Measurements from ENCODE around the gene AKT3.
"Not testable (repeated sequence)": the region's sequence is repeated elsewhere in the genome, so short reads cannot be mapped to it uniquely, and the experiment has no call there.

Gene AKT3

DNA sequence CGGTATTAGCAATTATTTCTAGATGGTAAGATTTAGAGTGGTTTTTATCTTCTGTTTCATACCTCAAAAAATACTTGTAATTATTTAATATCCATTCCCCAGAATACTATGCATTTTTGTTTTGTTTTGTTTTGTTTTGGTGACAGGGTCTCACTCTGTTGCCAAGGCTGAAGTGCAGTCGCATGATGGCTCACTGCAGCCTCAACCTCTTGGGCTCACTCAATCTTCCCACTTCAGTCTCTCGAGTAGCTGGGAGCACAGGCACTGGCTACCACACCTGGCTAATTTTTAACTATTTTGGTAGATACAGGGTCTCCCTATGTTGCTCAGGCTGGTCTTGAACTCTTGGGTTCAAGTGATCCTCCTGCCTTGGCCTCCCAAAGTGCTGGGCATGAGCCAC is 252.7 kb downstream of the AKT3 start:
- DNase-seq = no peak

DNA sequence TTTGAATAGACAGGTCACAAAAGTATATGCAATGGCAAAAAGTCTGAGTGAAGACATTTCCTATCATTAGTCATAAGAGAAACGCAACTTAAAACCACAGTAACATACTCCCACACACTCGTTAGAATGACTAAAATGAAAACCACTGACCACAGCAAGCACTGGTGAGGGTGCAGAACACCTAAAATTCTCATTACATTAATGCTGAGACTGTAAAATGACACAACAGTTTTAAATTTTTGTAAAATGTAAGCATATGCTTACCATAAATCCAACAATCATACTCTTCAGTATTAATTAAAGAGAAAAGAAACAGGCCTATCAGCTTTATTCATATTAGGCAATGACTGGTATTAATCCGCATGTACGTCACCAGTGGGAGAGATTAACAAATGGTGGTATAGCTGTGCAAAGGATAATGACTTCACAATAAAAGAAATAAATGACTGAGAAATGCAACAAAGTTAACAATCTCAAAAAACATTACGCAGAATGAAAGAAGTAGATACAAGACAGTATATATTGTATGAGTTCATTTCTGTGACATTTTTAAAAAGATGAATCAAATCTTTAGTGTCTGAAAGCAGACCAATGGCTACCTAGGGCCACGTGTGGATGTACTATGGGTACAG is 253.5 kb downstream of the AKT3 start:
- DNase-seq = peak; percentile 11
- peak; percentile 77 for ATAC-seq

More for the DNA sequence above, 252.7 kb downstream of the AKT3 start:
- no peak for ATAC-seq

DNA sequence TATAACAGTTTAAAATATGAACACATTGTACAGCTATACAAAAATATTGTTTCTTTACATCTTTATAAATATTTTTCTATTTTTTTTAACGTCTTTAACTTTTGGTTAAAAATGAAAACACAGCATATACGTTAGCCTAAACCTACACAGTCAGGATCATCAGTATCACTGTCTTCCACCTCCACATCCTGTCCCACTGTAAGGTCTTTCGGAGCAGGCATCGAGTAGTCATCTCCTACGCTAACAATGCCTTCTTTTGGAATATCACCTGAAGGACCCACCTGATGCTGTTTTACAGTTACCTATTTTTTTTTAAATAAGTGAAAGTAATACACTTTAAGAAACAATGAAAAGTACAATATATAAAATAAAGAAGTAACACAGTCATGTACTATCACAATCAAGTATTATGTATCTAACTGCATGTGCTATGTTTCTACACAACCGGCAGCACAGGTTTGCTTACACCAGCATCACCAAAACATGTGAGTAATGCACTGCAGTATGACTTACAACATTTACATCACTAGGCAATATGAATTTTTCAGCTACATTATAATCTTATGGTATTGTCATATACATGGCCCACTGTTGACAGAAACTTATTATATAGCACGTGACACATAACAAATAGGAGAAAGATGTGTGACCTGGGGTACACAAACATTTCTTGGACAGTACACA is 254.4 kb downstream of the AKT3 start:
- no peak for DNase-seq
- peak; percentile 44 for ATAC-seq

DNA sequence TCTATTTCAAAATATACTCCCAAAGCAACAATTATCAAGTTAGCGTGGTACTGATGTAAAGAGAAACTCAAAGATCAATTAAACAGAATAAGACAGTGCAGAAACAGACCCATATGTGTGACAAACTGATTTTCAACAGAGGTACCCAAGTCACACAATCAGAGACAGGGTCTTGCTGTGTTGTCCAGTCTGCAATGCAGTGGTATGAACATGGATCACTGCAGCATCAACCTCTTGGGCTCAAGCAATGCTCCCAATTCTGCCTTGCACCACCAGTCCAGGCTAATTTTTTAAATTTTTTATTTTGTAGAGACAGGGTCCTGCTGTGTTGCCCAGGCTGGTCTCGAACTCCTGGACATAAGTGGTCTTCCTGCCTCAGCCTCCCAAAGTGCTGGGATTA is 255.6 kb downstream of the AKT3 start:
- ATAC-seq (no peak), DNase-seq (no peak)

DNA sequence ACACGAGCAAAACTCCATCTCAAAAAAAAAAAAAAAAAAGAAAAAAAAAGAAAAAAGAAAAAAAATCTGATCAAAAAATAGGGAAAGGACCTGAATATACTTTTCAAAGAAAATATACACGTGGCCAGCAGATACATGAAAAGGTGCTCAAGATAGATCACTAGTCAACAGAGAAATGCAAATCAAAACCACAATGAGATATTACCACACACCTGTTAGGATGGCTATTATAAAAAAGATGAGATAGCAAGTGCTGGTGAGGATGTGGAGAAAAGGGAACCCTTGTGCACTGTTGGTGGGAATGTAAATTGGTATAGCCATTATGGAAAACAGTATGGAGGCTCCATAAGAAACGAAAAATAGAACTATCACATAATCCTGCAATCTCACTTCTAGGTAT is 260.8 kb downstream of the AKT3 start:
- ATAC-seq, DNase-seq: not testable (repeated sequence)

DNA sequence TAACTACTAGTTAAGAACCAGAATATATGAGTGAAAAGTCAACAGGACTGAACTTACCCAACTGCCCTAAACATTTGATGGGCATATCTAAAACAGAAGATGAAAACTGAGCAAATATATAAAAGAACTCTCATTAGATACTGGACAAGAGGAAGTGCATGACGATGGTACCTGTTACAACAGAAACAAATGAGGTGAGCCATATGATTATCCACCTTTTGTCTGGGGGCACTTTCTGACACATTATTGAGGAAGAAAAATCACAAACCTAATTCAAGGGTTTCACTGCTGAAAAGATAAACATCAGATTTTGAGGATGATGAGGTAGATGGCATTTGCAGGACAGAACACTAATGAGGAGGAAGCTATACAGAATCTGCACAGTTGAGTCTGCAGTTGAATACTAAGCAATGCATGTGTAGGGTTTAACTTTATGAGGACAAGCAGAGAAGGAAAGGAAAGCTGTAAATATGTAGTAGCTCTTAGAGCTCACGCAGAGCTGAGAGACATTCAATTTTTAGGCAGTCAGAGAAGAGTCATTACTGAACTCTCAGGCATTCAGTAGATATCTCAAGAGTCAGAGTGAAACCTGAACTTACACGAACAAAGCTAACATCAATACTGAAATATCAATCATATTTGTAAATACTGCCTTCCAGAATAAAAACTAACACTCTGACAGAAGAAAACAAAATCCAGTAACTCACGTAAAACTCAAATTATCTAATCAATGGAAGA is 262.1 kb downstream of the AKT3 start:
- ATAC-seq (peak; percentile 59), DNase-seq (no peak)

DNA sequence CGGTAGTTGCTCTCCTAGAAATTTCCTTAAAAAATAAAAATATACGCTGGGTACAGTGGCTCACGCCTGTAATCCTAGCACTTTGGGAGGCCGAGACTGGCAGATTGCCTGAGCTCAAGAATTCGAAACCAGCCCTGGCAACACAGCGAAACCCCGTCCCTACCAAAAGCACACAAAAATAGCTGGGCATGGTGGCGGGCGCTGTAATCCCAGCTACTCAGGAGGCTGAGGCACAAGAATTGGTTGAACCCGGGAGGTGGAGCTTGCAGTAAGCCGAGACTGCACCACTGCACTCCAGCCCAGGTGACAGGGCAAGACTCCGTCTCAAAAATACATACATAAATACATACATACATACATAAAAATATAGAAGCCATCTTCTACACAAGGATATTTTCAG is 262.8 kb downstream of the AKT3 start:
- no peak for ATAC-seq
- DNase-seq = no peak

DNA sequence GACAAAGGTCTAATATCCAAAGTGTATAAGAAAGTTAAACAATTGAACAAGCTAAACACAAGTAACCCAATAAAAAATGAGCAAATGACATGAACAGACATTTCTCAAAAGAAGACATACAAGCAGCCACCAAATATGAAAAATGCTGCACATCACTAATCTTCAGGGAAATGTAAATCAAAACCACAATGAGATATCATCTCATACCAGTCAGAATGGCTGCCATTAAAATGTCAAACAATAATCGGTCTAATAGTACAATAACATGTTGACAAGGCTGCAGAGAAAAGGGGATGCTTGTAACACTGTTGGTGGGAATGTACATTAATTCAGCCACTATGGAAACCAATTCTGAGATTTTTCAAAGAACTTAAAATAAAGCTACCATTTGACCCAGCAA is 264.1 kb downstream of the AKT3 start:
- DNase-seq = no peak
- ATAC-seq = no peak

DNA sequence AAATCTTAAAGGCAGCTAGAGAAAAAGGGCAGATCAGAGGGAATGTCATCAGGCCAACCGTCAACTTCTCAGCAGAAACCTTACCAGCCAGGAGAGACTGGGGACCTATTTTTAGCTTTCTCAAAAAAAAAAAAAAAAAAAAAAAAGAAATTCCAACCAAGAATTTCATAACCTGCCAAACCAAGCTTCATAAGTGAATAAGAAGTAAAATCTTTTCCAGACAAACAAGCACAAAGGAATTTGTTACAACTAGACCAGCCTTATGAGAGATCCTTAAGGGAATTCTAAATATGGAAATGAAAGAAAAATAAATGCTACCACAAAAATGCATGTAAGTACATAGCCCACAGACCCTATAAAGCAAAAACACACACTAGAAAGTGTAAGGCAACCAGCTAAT is 267.7 kb downstream of the AKT3 start:
- DNase-seq (no peak), ATAC-seq (no peak)

DNA sequence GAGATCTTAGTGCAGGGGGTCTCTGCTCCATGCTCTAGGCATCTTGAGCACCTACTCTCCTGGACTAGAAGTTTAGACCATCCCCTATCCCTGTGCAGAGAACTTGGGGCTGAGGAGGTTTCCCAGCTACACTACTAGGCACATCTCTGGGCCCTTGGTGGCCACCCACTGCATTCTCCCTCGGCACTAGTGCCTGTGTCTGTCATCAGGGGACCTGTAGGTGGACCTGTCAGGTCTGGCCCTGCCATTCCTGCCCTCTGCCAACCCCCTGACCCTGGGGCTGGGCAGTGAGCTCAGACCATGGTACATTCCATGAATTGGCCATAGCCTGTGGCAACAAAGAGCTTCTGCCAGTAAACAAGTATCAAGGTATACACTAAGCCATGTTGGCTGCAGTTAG is 269.1 kb downstream of the AKT3 start:
- DNase-seq (no peak), ATAC-seq (no peak)

DNA sequence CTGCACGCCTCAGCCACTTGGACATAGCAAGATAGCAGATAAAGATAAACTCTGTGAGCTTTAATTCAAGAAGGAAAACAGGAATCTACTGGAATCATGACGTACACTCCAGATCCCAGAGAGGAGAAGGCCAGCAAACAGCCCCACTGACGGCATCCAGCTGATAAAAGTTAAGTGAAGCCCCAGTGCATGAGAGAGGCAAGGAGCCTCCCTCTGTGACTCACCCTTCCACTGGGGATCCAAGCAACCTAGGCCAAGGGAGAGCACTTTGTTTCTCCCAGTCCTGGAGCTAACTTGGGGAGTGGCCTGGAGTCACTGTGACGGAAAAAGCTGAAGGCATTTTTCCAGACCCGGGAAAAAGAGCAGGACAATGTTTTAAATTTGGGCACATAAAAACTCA is 270.0 kb downstream of the AKT3 start:
- no peak for DNase-seq
- no peak for ATAC-seq

DNA sequence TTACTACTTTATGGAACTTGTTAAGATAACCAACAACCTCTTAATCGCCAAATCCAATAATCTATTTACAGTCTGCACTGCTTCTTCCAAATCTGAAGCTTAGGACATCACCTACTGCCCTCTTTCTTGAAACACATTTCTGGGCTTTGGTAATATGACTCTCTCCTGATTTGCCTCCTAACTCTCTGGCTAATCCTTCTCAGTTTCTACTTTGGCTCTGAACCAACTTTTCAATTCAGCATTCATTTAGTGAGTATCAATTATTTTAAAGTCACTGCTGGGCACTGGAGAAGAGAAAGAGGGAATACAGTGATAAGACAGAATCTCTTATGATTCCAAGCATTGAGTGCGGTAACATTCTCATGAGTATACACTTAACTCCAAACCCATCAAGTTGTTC is 275.0 kb downstream of the AKT3 start:
- no peak for ATAC-seq
- DNase-seq = no peak

DNA sequence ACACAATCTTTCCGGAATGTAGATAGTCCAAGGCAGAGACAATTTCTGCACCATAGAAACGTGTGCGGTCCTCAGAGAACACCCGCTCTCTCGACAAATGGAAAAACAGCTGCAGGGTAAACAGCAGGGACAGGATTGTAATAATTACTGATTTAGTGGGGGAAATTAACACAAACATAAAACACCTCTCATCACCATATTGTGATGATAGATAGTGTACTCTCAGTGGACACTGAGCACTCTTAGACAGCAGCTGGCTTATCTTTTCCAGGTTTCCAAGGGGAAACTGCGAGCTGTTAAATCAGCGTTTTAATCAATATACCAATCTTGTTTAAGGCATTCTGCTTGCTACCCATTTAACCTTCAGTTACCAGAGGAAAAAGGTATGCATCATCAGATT is 277.1 kb downstream of the AKT3 start:
- DNase-seq = no peak
- ATAC-seq = no peak

DNA sequence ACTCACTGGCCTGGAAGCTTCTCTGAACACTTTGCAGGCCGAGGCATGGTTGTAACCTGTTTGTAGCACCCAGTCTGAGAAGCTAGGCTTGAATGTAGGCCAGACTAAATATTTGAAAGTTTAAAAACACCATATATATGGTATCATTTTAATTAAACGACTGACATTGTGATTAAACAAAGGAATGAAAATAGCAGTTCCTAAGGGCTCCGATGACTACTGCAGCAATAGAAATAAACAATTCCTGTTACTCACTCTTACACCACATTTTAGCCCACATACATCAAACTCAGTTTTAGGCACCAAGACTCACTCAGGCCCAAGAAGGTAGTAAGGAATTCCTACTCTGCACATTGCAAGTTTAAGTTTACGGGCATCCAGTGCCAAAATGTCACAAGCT is 281.2 kb downstream of the AKT3 start:
- DNase-seq = no peak
- ATAC-seq = no peak

DNA sequence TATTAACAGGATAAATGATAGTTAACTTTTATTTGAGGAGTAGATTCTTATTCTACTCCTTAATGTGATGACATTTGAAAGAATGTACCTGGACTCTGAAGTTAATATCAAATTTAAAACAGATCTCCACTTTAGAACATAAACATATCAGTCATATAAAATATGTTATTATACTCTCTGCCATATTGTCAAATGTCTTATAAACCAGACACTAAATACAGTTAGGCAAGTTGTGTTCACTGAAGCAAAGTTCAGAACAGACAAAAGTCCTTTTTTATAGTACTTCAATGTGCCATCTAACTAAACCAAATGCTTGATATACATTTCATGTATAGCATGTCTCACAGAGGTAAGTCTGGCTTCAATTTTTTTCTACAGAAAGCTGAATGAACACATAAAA is 285.2 kb downstream of the AKT3 start:
- ATAC-seq = no peak
- DNase-seq = no peak

DNA sequence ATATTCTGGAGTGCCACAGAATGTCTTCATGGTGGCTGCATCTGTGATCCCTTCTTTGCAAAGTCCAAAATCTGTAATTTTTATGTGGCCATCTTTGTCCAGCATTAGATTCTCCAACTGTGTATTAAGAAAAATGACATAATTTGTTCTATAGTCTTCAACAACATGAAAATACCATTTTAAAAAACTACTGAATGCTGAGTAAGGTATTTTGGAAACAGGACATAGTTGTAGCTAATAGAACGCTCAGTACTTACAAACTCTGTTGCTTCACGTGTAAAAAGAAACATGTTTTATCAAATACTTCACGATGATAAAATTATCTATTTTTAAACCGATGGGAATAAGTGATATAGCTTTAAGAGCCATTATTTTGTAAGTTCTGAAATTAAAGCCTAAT is 286.3 kb downstream of the AKT3 start:
- ATAC-seq (no peak), DNase-seq (no peak)

DNA sequence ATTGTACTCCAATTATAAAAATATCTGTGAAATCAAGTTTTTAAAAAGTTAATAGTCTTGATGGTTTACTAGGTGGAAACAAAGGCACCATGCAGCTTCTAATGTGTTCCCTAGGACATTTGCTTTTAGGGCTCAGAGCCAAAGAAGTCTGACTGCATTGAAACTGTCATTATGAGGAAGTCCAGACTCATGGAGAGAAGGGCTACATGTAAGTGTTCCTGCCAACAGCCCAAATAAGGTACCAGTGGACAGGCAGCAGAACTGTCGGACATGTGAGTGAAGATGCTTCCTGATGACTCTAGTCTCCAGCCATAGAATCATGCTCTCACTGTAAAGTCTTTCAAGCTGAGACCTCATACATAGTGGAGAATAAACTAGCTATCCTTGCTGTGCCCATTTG is 287.6 kb downstream of the AKT3 start:
- no peak for DNase-seq

DNA sequence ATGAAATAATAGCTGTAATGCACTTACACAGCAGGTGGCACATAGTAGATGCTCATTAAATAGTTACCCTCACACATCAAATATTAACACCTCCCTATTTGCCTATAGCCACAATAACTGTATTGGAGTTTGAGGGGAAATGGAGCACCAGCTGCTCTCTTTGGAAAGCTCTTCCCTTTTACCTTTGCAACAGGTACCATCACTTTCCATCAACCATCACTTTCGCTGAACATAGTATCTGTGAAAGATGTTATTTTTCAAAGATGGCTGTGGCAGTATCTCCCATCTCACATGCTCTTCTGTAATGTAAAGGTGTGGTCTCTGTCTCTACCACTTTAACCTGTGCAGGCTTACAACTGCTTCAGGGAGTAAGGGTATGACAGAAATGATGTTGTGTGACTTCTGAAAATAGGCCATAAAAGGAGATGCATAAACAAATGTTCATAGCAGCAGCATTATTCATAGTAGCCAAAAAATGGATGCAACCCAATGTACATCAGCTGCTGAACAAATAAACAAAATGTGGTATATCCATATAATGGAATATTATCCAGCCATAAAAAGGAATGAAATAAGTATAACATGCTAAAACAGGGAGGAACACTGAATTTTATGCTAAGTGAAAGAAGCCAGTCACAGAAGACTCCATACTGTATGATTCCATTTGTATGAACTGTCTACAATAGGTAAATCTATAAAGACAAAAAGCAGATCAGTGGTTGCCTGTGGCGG is 288.3 kb downstream of the AKT3 start:
- DNase-seq = no peak
- no peak for ATAC-seq

More for the DNA sequence above, 287.6 kb downstream of the AKT3 start:
- ATAC-seq = no peak

DNA sequence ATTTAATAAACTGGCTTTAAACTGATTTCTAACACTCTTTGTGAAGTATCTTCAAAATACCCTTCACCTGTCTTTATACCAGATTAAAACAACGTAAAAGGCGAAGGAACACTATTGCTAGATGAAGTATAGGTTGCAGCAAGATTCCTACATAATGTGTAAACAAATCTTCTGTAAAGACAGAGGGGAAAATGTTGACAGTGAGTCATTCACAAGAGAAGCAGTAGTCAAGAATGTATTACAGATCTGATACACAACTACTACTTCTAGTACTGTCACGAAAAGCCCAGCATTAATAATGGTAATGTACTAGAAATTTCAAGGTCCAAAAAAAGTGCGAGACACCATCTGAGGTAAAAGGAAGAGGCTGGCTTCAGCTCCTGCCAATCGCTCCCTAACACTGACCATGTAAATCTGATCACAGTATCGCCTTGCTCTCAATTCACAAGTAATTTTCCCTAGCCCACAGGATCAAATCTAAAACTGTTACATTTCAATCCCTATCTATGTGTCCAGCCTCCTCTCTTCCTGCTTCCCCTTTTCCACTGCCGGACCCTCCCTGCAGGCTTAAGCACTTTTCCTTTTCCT is 290.4 kb downstream of the AKT3 start:
- DNase-seq (no peak), ATAC-seq (no peak)

DNA sequence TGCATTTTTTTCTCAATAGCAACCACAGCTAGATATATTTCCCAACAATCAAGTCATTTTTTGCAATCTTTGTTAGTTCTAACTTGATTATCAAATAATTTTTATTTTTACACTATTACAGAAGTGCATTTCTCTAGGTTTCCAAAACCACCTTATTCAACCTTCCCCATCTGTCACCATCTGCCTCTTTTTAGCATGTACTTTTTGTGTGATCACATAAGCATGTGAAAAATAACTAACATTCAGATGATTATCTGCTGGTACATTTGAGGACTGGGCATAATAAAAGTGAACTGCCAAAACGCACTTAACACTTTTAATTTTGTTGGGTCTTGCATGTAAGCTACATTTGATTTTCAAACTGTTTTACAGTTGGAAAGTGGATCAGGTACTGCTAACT is 291.5 kb downstream of the AKT3 start:
- DNase-seq (no peak), ATAC-seq (no peak)

DNA sequence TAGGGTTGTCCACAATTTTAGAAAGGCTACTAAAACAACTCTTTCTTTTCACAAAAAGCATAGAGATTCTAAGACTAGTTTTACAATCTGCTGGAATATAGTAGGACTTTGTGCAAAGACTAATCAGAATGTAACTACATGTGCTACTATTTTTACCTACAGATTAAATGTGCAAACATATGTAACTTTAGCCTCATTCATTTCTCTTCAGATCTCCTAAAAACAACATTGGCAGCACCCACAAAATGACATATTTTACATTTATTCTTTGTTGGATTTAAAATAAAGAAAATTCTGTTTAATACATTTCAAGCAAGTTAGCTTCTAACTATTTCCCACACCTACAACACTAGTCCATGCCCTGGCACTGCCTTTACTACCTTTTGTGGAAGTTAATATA is 292.2 kb downstream of the AKT3 start:
- ATAC-seq = no peak

DNA sequence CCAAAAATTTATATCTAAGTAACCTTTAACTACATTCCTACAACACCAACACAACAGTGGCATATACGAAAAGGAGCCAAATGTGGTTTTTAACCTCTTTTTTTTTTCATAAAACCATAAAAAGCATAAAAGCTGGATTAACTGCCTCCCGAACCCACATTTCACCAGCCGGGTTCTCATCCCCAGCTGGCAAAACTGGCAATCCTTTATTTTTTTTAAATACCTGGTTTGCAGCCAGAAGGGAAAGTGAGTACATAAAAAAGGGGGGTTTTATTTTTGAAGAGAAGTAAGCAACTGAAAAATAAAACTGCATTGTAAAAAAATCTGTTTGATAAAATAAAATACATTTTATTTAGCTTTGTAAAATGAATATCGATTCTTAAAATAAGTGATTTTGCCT is 295.4 kb downstream of the AKT3 start:
- DNase-seq = no peak
- ATAC-seq = no peak

More for the DNA sequence above, 292.2 kb downstream of the AKT3 start:
- DNase-seq = no peak

DNA sequence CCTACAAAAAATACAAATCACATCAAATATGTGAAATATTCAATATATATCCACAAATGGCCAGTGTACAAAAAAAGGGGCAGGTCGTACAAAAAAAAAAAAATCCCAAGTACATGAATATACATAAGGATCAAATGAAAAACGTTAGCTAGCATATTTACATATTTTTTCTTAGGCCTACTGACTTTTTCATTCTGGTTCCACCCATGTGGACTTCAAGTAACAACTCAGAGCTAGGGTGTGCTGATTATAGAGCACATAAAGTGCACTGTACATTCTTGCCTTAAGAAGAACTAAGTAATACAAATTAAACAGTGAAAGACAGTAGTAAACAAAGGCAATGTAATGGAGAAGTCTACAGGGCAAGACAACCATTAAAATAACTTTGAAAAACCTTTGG is 297.0 kb downstream of the AKT3 start:
- DNase-seq (no peak), ATAC-seq (no peak)
